Measurements from ENCODE around the gene MYOF. TPM values are rescaled to one million over a fixed set of nuclear protein-coding genes. Genes with fewer than 3 reads are reported as not detected.

MYOF gene
- total and polyA plus RNA-seq, 10 of the 15 experiments (the other 5 are each of a cell fraction or from before 2014, with no cell fraction given), result 0.02 to 0.59 (median 0.17) TPM

GRCh38 chr10:93392121-93392520 lies 90.0 kb downstream of the MYOF start:
- FAIRE-seq, result no peak
- Histone ChIP-seq H3K4me1 (ENCODE audit: control insufficient read depth, insufficient read depth, low read length) (no peaks in the 10 kb centered on the region), H3K36me3 (ENCODE audit: control insufficient read depth in 2 of 2, insufficient read depth in 2 of 2, low read length in 1 of 2) (no peaks in the 10 kb centered on the region)

More at GRCh38 chr10:93392121-93392520, 90.0 kb downstream of the MYOF start:
- H3K79me2 ChIP-seq (ENCODE audit: control insufficient read depth, insufficient read depth, low read length), result no peaks in the 10 kb centered on the region
- CTCF ChIA-PET, result interaction anchor here (0.6 to 1.8 kb wide), 3 partner anchors 12 to 284 kb away, joined by 3 to 7 read pairs (median 4); no protein-coding TSS in a partner anchor
- H3K4me3 ChIP-seq, result no peak overlapping the region
- RAD21 ChIA-PET (ENCODE audit: unreplicated experiment), result no interaction called here
- H3K9me3 ChIP-seq (replicated peaks; ENCODE audit: control insufficient read depth, insufficient read depth, low read length), result no peaks in the 10 kb centered on the region
- intact Hi-C loops (cut with micrococcal nuclease; ENCODE audit: unreplicated experiment) (no loop called here), in situ Hi-C loops (cut with MboI) (no loop called here)
- ATAC-seq, result no peak
- H3K27ac ChIP-seq (ENCODE audit: control insufficient read depth, insufficient read depth), result no peak overlapping the region
- DNase-seq (ENCODE audit: low read depth, low spot score), result no peak
- no peak overlapping the region for H3K9ac ChIP-seq (ENCODE audit: control insufficient read depth, insufficient read depth, low read length)
- no TSS peak for BruUV-seq (replicated peaks)
- POLR2A ChIA-PET, result no interaction called here
- no peaks in the 10 kb centered on the region for H4K20me1 ChIP-seq (ENCODE audit: control insufficient read depth, insufficient read depth)
- no peaks in the 10 kb centered on the region; a peak in 1 of 4 replicates for H3K27me3 ChIP-seq (replicated peaks in 1 of 2; ENCODE audit: control insufficient read depth in 2 of 2, insufficient read depth in 2 of 2, low read length in 1 of 2)
- no peak overlapping the region for H3K4me2 ChIP-seq (ENCODE audit: control insufficient read depth, insufficient read depth)
- SMC1A ChIA-PET (ENCODE audit: uncharacterized antibody, unreplicated experiment), result interaction anchor here (1.0 to 1.3 kb wide), 2 partner anchors 16 to 120 kb away, joined by 3 read pairs; no protein-coding TSS in a partner anchor
- TF ChIP-seq, protein P1, sequence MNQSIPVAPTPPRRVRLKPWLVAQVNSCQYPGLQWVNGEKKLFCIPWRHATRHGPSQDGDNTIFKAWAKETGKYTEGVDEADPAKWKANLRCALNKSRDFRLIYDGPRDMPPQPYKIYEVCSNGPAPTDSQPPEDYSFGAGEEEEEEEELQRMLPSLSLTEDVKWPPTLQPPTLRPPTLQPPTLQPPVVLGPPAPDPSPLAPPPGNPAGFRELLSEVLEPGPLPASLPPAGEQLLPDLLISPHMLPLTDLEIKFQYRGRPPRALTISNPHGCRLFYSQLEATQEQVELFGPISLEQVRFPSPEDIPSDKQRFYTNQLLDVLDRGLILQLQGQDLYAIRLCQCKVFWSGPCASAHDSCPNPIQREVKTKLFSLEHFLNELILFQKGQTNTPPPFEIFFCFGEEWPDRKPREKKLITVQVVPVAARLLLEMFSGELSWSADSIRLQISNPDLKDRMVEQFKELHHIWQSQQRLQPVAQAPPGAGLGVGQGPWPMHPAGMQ (IDR thresholded peaks at IDR 0.05; ENCODE audit: borderline replicate concordance), result no peak
- TF ChIP-seq, protein P2, sequence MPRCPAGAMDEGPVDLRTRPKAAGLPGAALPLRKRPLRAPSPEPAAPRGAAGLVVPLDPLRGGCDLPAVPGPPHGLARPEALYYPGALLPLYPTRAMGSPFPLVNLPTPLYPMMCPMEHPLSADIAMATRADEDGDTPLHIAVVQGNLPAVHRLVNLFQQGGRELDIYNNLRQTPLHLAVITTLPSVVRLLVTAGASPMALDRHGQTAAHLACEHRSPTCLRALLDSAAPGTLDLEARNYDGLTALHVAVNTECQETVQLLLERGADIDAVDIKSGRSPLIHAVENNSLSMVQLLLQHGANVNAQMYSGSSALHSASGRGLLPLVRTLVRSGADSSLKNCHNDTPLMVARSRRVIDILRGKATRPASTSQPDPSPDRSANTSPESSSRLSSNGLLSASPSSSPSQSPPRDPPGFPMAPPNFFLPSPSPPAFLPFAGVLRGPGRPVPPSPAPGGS (IDR thresholded peaks at IDR 0.05; ENCODE audit: borderline replicate concordance, insufficient read depth, low read depth, low read length, poor library complexity, severe bottlenecking), result peak; percentile 16
- WGBS (ENCODE audit: insufficient coverage, insufficient replicate concordance, low lambda C conversion rate, missing lambda C conversion rate), result 0% methylated on average over 3 of the region's 3 CpGs
- H2AFZ ChIP-seq (ENCODE audit: control insufficient read depth, low read depth, low read length), result no peak overlapping the region

Data from GM12878 (cell line).